Hepatocyte (in vitro differentiated cells): ENCODE data around the gene KRTAP2-1. TPM values are rescaled to one million over a fixed set of nuclear protein-coding genes. Genes with fewer than 3 reads are reported as not detected.

Experiments used
- DNase-seq: peaks from one replicate; pipeline ENCODE4 v3.0.0-alpha.2; 2016; ENCODE audit warnings: low spot score
- H2AFZ ChIP-seq: fragments of 200-600 bp; sonication (generic); 2 replicates; pipeline ENCODE4 v1.6.0; 2016; ENCODE audit warnings: antibody characterized with exemption, mild to moderate bottlenecking
- H3K27ac ChIP-seq: fragments of 200-600 bp; sonication (generic); 2 replicates; pipeline ENCODE4 v1.5.1; 2016; ENCODE audit warnings: mild to moderate bottlenecking
- H3K27me3 ChIP-seq: fragments of 200-600 bp; sonication (generic); 2 replicates; pipeline ENCODE4 v1.6.1; 2016
- H3K36me3 ChIP-seq: fragments of 200-600 bp; sonication (generic); replicated peaks from 2 replicates; pipeline ENCODE4 v1.5.1; 2016; ENCODE audit warnings: low read depth; ENCODE audit not compliant: insufficient read depth
- H3K4me1 ChIP-seq: fragments of 200-600 bp; sonication (generic); 2 replicates; pipeline ENCODE4 v1.5.1; 2016; ENCODE audit warnings: mild to moderate bottlenecking, moderate library complexity; ENCODE audit not compliant: insufficient read depth
- H3K4me2 ChIP-seq: fragments of 200-600 bp; sonication (generic); 2 replicates; pipeline ENCODE4 v1.6.0; 2016
- H3K4me3 ChIP-seq: fragments of 200-600 bp; sonication (generic); 2 replicates; pipeline ENCODE4 v1.5.1; 2016; ENCODE audit warnings: mild to moderate bottlenecking
- H3K79me2 ChIP-seq: fragments of 200-600 bp; sonication (generic); 2 replicates; pipeline ENCODE4 v1.6.0; 2017; ENCODE audit warnings: mild to moderate bottlenecking
- H3K9me2 ChIP-seq: fragments of 200-600 bp; sonication (generic); replicated peaks from 2 replicates; pipeline ENCODE4 v1.6.0; 2017; ENCODE audit warnings: mild to moderate bottlenecking; ENCODE audit not compliant: insufficient read depth
- H3K9me3 ChIP-seq: fragments of 200-600 bp; sonication (generic); 2 replicates; pipeline ENCODE4 v1.5.1; 2016; ENCODE audit warnings: low read depth, mild to moderate bottlenecking
- H4K20me1 ChIP-seq: fragments of 200-600 bp; sonication (generic); 2 replicates; pipeline ENCODE4 v1.6.0; 2016; ENCODE audit warnings: mild to moderate bottlenecking; ENCODE audit not compliant: insufficient read depth, poor library complexity, severe bottlenecking
- CTCF ChIP-seq: fragments of 200-600 bp; sonication (generic); IDR thresholded peaks from 2 replicates; pipeline ENCODE4 v1.5.1; 2016; ENCODE audit warnings: antibody characterized with exemption, mild to moderate bottlenecking; ENCODE audit not compliant: poor library complexity
- EZH2 ChIP-seq: fragments of 200-600 bp; sonication (generic); IDR thresholded peaks from 2 replicates; pipeline ENCODE4 v1.6.1; 2016; ENCODE audit warnings: antibody characterized with exemption, mild to moderate bottlenecking, borderline replicate concordance
- EZH2phosphoT487 ChIP-seq: fragments of 200-600 bp; sonication (generic); IDR thresholded peaks from one replicate; pipeline ENCODE4 v1.6.1; 2018; ENCODE audit warnings: antibody characterized with exemption, mild to moderate bottlenecking, low read depth, moderate library complexity; ENCODE audit not compliant: unreplicated experiment, severe bottlenecking
- WGBS: methylation state at CpG from one replicate; pipeline ENCODE4 v1.1.6; 2016; ENCODE audit warnings: low lambda C conversion rate; ENCODE audit errors: missing lambda C conversion rate; 5-methylcytosine and 5-hydroxymethylcytosine counted together
- polyA plus RNA-seq: library from polyadenylated mRNA; unstranded; fragments of >200 nt; fragmentation: Nextera tagmentation; extraction: Ambion mirVana; gene quantifications from 2 replicates; pipeline ENCODE4 v1.2.1, GENCODE V29; 2016
- total RNA-seq: library from RNA; depleted of rRNA; stranded (reverse); fragments of >200 nt; gene quantifications from 2 replicates; pipeline ENCODE4 v1.2.3, GENCODE V29; 2014

KRTAP2-1 gene
- total and polyA plus RNA-seq, 2 experiments from 2014 or later: not detected

GRCh38 chr17:41054025-41054424 lies 6.9 kb upstream of the KRTAP2-1 start:
- H3K4me3 ChIP-seq: no peak overlapping the region
- H3K27me3 ChIP-seq: no peaks in the 10 kb centered on the region
- no peaks in the 10 kb centered on the region for H4K20me1 ChIP-seq
- H3K36me3 ChIP-seq: no peaks in the 10 kb centered on the region
- H3K9me3 ChIP-seq: no peaks in the 10 kb centered on the region
- WGBS: 85% methylated on average over 4 of the region's 4 CpGs
- no peak overlapping the region for H3K27ac ChIP-seq
- TF ChIP-seq EZH2phosphoT487 (no peak), EZH2 (no peak), CTCF (no peak)
- H3K79me2 ChIP-seq: no peaks in the 10 kb centered on the region
- H3K4me2 ChIP-seq: no peak overlapping the region
- no peaks in the 10 kb centered on the region for H3K9me2 ChIP-seq
- H3K4me1 ChIP-seq: no peaks in the 10 kb centered on the region
- no peak overlapping the region for H2AFZ ChIP-seq
- no peak for DNase-seq

- Histone ChIP-seq H4K20me1 (no peaks in the 10 kb centered on the region), H3K27ac (no peak overlapping the region), H3K9me2 (no peaks in the 10 kb centered on the region), H3K4me3 (no peak overlapping the region), H2AFZ (no peak overlapping the region), H3K79me2 (no peaks in the 10 kb centered on the region), H3K36me3 (no peaks in the 10 kb centered on the region), H3K27me3 (no peaks in the 10 kb centered on the region), H3K9me3 (no peaks in the 10 kb centered on the region), H3K4me2 (no peak overlapping the region), H3K4me1 (peaks cover 11% of the 10 kb centered on the region)
- no peak for TF ChIP-seq EZH2
- TF ChIP-seq CTCF: no peak
- TF ChIP-seq EZH2phosphoT487: no peak
- no peak for DNase-seq
Measured at GRCh38 chr17:41052566-41052965, 5.5 kb upstream of the KRTAP2-1 start.

- no peak overlapping the region for H3K4me2 ChIP-seq
- no peak for DNase-seq
Measured at GRCh38 chr17:41049110-41049509, 2.0 kb upstream of the KRTAP2-1 start.

More at GRCh38 chr17:41049110-41049509, 2.0 kb upstream of the KRTAP2-1 start:
- Histone ChIP-seq H4K20me1 (no peaks in the 10 kb centered on the region), H2AFZ (no peak overlapping the region), H3K9me3 (no peaks in the 10 kb centered on the region), H3K4me1 (peaks cover 11% of the 10 kb centered on the region), H3K4me3 (no peak overlapping the region), H3K36me3 (no peaks in the 10 kb centered on the region), H3K27ac (peak overlapping the region; percentile 15), H3K27me3 (no peaks in the 10 kb centered on the region), H3K79me2 (no peaks in the 10 kb centered on the region), H3K9me2 (no peaks in the 10 kb centered on the region)
- 52% methylated on average over 2 of the region's 2 CpGs for WGBS
- TF ChIP-seq EZH2phosphoT487 (no peak), EZH2 (no peak), CTCF (no peak)
